HG03280 (cell line): ENCODE results near the gene CEP162.
"Not testable (repeated sequence)": the region's sequence is repeated elsewhere in the genome, so short reads cannot be mapped to it uniquely, and the experiment has no call there.

Source experiments
- ATAC-seq: cut with Tn5 transposase; IDR thresholded peaks from one replicate; pipeline ENCODE4 v1.9.1; 2021; ENCODE audit warnings: mild to moderate bottlenecking, moderate library complexity; ENCODE audit not compliant: unreplicated experiment

The CEP162 gene

DNA sequence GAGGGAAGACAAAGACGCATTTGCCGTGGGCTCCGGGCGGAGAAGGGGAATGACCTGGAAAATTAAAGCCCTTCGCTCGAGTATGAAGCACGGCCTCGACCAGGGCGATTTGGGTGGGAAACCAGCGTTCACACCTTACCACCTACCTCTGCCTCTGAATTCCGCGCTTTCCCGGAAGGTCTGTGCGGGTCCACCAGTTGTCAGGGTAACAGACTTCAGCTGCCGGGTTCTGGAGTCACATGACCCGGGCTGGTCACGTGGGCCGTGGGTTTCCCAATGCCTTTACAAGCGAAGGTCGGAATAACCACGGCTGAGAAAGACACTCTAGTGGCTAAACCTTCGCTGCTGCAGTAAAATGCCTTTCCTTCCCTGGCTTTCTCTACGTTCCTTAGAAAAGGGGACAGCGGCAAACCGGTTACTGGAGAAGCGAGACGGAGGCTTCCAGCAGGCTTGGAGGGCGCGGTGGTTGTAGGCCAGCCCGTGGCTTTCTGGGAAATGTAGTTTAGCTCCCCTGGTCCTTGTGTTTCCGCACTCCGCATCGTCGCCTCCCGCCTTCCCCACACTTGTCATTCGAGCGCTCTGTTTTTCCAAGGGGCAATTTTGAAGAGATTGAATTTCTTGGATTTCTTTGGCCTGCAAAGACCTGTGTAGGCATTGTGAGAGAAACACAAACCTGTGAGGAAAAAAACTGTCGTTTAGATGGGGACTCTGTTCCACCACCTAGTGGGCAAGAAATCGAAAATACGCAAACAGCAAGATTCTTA is at the start of gene CEP162:
TSS of gene CEP162 (minus strand) at position 210 of the 764 bp plus-strand sequence. CDS start 1,250 bp downstream, outside the sequence.
- ATAC-seq, result peak; percentile 98

GRCh38 chr6:84274856-84275255 is 47.4 kb upstream of the CEP162 start:
- no peak for ATAC-seq

GRCh38 chr6:84273048-84273809 is 45.8 kb upstream of the CEP162 start:
- ATAC-seq, result no peak

- ATAC-seq, result no peak
Observed at GRCh38 chr6:84272298-84272697, 44.9 kb upstream of the CEP162 start.

DNA sequence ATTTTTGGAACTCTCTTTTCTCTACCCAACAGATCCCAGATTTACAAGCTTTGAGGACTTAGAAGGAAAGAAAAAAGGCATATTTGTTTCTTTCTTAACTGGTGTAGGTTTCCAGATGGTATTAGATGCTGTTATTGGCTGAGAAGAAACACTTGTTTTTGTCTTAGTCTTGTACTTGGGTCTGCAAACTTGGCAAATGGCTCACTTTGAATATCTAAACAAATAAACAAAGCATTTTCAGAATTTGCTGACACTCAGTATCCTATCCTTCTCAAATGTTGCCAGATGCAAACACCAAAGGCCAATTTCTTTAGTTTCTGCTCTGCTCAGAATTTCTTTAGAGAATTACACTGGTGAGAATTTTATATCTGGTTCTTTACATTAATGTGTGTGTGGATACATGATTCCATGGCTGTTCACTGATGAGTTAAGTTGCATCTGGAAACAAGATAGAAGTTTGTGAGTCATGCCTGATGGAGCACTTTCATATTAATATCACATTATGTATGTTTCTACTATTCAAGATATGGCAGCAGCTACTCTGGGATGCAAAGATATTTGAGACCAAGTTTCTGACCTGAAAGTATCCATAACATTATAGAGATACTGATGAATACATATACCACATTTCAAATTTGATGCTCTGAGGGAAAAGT is 43.7 kb upstream of the CEP162 start:
- no peak for ATAC-seq

GRCh38 chr6:84269947-84270733 is 42.7 kb upstream of the CEP162 start:
- ATAC-seq, result no peak

- ATAC-seq, result no peak
Observed at GRCh38 chr6:84268781-84269180, 41.3 kb upstream of the CEP162 start.

GRCh38 chr6:84263557-84263956 is 36.1 kb upstream of the CEP162 start:
- no peak for ATAC-seq

DNA sequence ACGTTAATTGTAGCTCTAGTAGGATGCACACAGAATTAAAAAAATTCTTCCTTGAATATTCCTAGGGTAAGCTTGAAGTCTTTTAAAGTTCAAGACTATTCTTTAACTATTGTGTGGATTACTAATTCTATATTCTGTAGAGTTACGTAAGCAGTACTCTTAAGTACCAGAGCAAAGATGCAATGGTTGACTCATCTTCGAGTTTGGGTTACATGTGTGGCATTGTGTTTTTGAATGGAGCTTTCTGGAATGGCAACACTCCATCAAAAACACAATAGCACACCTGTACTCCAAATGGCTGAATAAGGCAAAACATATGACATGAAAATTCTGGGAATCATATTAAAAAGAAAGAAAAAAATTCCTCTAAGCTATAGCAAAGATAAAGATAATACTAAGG is 33.5 kb upstream of the CEP162 start:
- ATAC-seq, result no peak

GRCh38 chr6:84260196-84260595 is 32.8 kb upstream of the CEP162 start:
- no peak for ATAC-seq

DNA sequence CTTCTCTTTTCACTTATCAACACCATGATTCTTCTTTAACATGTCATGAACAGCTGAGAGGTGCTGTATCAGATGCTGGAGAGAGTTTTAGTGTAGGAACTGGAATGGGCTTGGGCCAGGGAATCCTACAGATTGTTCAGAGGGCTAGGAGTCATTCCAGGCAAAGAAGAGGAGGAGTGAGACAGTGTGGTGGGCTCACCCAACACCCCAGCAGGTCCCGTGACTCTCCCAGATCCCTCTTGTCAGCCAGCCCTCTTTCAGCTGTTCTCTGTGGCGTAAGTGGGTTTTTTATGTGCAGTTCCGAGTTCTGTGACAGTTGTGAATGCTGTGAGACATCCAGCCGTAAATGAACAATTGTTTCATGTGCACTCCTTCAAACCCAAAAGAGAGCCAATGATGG is 31.4 kb upstream of the CEP162 start:
- ATAC-seq, result no peak

DNA sequence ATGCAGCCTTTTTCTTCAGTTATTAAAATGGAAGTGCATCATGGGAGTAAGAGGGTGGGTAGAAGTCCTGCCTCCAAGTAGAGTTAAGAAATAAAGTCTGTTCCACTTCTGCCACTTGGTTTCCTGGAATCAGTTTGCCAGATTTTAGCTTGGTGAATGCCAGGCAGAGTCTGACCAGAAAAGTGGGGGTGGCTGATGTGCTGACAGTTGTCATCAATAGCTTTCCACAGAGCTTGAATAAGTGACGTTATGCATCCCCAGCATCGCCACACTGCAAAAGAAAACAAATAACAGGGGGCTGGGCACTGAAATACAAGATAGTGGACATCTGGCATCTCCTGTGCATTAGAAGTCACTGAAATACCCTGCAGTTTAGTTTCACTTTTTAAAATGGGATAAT is 30.8 kb upstream of the CEP162 start:
- no peak for ATAC-seq

- ATAC-seq, result no peak
Observed at GRCh38 chr6:84255641-84256040, 28.2 kb upstream of the CEP162 start.

DNA sequence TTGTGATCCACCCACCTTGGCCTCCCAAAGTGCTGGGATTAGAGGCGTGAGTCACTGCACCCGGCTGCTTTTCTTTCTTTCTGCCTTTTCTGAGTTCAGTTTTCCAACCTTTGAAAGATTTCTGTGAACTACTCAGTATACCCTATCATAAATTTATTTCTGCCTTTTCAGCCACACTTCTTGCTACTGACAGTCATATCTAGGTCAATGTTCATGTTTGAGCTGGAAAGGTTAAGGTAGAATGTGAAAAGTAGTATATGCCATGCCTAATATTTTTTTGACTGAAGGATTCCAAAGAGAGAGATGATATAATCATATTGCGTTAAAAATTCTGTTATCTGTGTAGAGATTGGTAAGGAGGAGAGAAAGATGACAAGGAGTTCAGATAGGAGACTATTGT is 25.9 kb upstream of the CEP162 start:
- no peak for ATAC-seq

DNA sequence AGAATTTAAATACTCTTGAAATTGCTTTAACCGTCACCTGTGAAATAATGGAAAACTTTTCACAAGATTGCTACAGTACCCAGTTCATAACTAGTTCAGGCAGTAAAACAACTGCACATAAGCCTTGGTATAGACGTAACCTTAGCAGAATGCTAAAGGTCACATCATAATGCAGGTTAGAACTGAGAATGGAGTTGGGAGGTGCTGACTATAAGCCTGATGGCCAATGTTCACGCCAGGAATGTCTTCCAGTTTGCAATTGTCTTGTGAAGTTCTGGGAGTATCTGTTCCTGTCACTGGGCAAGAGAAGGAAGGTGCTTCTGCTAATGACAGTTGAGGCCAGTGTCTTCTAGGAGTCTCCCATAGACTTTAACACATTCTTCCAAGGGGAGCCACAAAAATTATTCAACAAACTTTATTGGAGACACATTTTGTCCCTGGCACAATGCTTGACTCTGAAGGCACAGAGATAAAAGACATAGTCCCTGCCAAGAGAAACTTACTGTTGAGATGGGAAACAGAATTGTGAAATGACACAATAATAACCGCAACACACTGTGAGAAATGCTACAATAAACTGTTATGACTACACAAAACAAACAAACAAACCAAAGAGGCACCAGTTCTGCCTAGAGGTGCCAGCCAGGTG is 24.6 kb upstream of the CEP162 start:
- no peak for ATAC-seq

- no peak for ATAC-seq
Observed at GRCh38 chr6:84249724-84250123, 22.3 kb upstream of the CEP162 start.

DNA sequence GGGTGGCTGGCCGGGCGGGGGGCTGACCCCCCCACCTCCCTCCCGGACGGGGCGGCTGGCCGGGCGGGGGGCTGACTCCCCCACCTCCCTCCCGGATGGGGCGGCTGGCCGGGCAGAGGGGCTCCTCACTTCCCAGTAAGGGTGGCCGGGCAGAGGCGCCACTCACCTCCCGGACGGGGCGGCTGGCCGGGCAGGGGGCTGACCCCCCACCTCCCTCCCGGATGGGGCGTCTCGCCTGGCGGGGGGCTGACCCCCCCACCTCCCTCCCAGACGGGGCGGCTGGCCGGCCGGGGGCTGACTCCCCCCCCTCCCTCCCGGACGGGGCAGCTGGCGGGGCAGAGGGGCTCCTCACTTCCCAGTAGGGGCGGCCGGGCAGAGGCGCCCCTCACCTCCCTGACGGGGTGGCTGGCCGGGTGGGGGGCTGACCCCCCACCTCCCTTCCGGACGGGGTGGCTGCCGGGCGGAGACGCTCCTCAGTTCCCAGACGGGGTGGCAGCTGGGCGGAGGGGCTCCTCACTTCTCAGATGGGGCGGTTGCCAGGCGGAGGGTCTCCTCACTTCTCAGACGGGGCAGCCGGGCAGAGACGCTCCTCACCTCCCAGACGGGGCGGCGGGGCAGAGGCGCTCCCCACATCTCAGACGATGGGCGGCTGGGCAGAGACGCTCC is 17.1 kb upstream of the CEP162 start:
- not testable (repeated sequence) for ATAC-seq

- no peak for ATAC-seq
Observed at GRCh38 chr6:84243240-84243639, 15.8 kb upstream of the CEP162 start.

DNA sequence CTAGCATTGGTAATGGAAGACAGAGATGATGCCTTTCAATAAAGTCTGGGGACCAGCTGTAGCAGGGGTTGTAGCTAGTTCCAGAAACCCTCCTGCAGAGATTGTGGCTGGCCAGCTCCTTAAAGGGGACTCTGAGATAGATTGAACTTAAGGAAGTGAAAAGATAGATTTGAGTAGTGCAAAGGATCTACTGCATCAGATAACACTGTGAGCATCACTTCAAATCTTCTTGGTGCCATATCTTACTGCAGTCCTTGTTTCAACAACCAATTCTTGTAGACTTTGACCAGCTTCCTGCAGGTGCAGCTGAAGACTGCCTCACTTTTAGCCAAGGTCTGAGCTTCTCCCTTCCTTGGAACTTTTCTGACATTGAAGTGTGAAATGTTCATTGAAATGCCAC is 14.8 kb upstream of the CEP162 start:
- ATAC-seq, result no peak

GRCh38 chr6:84228198-84228543 is 728 bp upstream of the CEP162 start:
- no peak for ATAC-seq
